Loucy (cell line): Measurements from ENCODE around the gene LDHB.

ENCODE experiments used
- EZH2phosphoT487 ChIP-seq: fragments of 200-600 bp; IDR thresholded peaks from 2 replicates; pipeline ENCODE4 v1.6.1; 2018; ENCODE audit warnings: antibody characterized with exemption, mild to moderate bottlenecking, moderate library complexity, borderline replicate concordance
- TF ChIP-seq, protein P1 (sequence below): fragments of 200-600 bp; sonication (generic); conservative IDR thresholded peaks from 2 replicates; pipeline ENCODE4 v1.5.1; 2014; ENCODE audit warnings: mild to moderate bottlenecking, antibody characterized with exemption, low read length

- TF ChIP-seq, protein P1, sequence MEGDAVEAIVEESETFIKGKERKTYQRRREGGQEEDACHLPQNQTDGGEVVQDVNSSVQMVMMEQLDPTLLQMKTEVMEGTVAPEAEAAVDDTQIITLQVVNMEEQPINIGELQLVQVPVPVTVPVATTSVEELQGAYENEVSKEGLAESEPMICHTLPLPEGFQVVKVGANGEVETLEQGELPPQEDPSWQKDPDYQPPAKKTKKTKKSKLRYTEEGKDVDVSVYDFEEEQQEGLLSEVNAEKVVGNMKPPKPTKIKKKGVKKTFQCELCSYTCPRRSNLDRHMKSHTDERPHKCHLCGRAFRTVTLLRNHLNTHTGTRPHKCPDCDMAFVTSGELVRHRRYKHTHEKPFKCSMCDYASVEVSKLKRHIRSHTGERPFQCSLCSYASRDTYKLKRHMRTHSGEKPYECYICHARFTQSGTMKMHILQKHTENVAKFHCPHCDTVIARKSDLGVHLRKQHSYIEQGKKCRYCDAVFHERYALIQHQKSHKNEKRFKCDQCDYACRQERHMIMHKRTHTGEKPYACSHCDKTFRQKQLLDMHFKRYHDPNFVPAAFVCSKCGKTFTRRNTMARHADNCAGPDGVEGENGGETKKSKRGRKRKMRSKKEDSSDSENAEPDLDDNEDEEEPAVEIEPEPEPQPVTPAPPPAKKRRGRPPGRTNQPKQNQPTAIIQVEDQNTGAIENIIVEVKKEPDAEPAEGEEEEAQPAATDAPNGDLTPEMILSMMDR, result no peak
- TF ChIP-seq EZH2phosphoT487, result no peak
These were observed 40.6 kb downstream of the LDHB start for GRCh38 chr12:21617030-21617429.
